ENCODE data around the gene FBXL2.
"Not testable (repeated sequence)": the region's sequence is repeated elsewhere in the genome, so short reads cannot be mapped to it uniquely, and the experiment has no call there.

FBXL2 gene

GRCh38 chr3:33317963-33318709 is 40.9 kb downstream of the FBXL2 start:
- DNase-seq: no peak

- no peak for DNase-seq
These were observed 41.6 kb downstream of the FBXL2 start for GRCh38 chr3:33318710-33319380.

- no peak for DNase-seq
These were observed 45.2 kb downstream of the FBXL2 start for GRCh38 chr3:33322412-33322811.

GRCh38 chr3:33331414-33331813 is 54.2 kb downstream of the FBXL2 start:
- no peak for DNase-seq

GRCh38 chr3:33334364-33334763 is 57.1 kb downstream of the FBXL2 start:
- DNase-seq: no peak

- DNase-seq: not testable (repeated sequence)
These were observed 61.8 kb downstream of the FBXL2 start for GRCh38 chr3:33338936-33339465.

- DNase-seq: no peak
These were observed 62.5 kb downstream of the FBXL2 start for GRCh38 chr3:33339758-33340157.

GRCh38 chr3:33355611-33356010 is 78.4 kb downstream of the FBXL2 start:
- DNase-seq: no peak

GRCh38 chr3:33358172-33358781 is 81.0 kb downstream of the FBXL2 start:
- DNase-seq: no peak

GRCh38 chr3:33360136-33360825 is 83.0 kb downstream of the FBXL2 start:
- no peak for DNase-seq

- no peak for DNase-seq
These were observed 86.0 kb downstream of the FBXL2 start for GRCh38 chr3:33363113-33363800.

- DNase-seq: no peak
These were observed 86.8 kb downstream of the FBXL2 start for GRCh38 chr3:33364060-33364459.

- no peak for DNase-seq
These were observed 87.4 kb downstream of the FBXL2 start for GRCh38 chr3:33364531-33365128.

GRCh38 chr3:33372218-33373081 is 95.2 kb downstream of the FBXL2 start:
- peak; percentile 65 to 67 for DNase-seq

GRCh38 chr3:33373082-33373437 is 95.8 kb downstream of the FBXL2 start:
- no peak for DNase-seq

GRCh38 chr3:33377489-33377888 is 100.2 kb downstream of the FBXL2 start:
- DNase-seq: no peak

GRCh38 chr3:33377931-33378330 is 100.7 kb downstream of the FBXL2 start:
- no peak for DNase-seq

- no peak for DNase-seq
These were observed 103.4 kb downstream of the FBXL2 start for GRCh38 chr3:33380653-33381052.

GRCh38 chr3:33383951-33384350 is 106.7 kb downstream of the FBXL2 start:
- DNase-seq: no peak

GRCh38 chr3:33385423-33385822 is 108.2 kb downstream of the FBXL2 start:
- peak; percentile 57 to 65 for DNase-seq

- DNase-seq: no peak
These were observed 109.4 kb downstream of the FBXL2 start for GRCh38 chr3:33386631-33387030.
